Measurements from ENCODE around the gene XPNPEP3.

The XPNPEP3 gene

GRCh38 chr22:40951795-40952605 is 95.1 kb downstream of the XPNPEP3 start:
- peak; percentile 27 for DNase-seq

GRCh38 chr22:40953471-40953870 is 96.5 kb downstream of the XPNPEP3 start:
- DNase-seq = no peak

GRCh38 chr22:40954113-40954512 is 97.2 kb downstream of the XPNPEP3 start:
- no peak for DNase-seq

- no peak for DNase-seq
Observed at GRCh38 chr22:40955571-40955970, 98.6 kb downstream of the XPNPEP3 start.

GRCh38 chr22:40957601-40958000 is 100.7 kb downstream of the XPNPEP3 start:
- no peak for DNase-seq

- no peak for DNase-seq
Observed at GRCh38 chr22:40958299-40958698, 101.4 kb downstream of the XPNPEP3 start.

- no peak for DNase-seq
Observed at GRCh38 chr22:40960145-40960544, 103.2 kb downstream of the XPNPEP3 start.

GRCh38 chr22:40965936-40966725 is 109.2 kb downstream of the XPNPEP3 start:
- DNase-seq = no peak

- no peak for DNase-seq
Observed at GRCh38 chr22:40966726-40967085, 109.8 kb downstream of the XPNPEP3 start.

- DNase-seq = no peak
Observed at GRCh38 chr22:40967111-40967760, 110.3 kb downstream of the XPNPEP3 start.

GRCh38 chr22:40972587-40972986 is 115.6 kb downstream of the XPNPEP3 start:
- DNase-seq = no peak

- no peak for DNase-seq
Observed at GRCh38 chr22:40973144-40973543, 116.2 kb downstream of the XPNPEP3 start.

- DNase-seq = no peak
Observed at GRCh38 chr22:40975366-40975765, 118.4 kb downstream of the XPNPEP3 start.

- DNase-seq = no peak
Observed at GRCh38 chr22:40976866-40977700, 120.1 kb downstream of the XPNPEP3 start.

GRCh38 chr22:40979198-40979597 is 122.2 kb downstream of the XPNPEP3 start:
- no peak for DNase-seq

- DNase-seq = no peak
Observed at GRCh38 chr22:40979871-40980270, 122.9 kb downstream of the XPNPEP3 start.

Data from NCI-H1092 treated with DMSO at 0.1 percent for 48 hours (cell line).